ENCODE measurements around the gene PPP1R14C. TPM values are rescaled to one million over a fixed set of nuclear protein-coding genes. Genes with fewer than 3 reads are reported as not detected.

PPP1R14C gene, protein sequence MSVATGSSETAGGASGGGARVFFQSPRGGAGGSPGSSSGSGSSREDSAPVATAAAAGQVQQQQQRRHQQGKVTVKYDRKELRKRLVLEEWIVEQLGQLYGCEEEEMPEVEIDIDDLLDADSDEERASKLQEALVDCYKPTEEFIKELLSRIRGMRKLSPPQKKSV
- 1.7 to 3.2 TPM (median 2.4 TPM) in 5 replicates for total RNA-seq (2022; extraction: Qiagen RNA extraction)

GRCh38 chr6:150142670-150143515 is at the start of gene PPP1R14C:
TSS of gene PPP1R14C (plus strand) at chr6:150143044. CDS start at chr6:150143193, 149 bp downstream.

Other genes with a start within 250 kb of the PPP1R14C start
- gene RAET1E, start 244.9 kb upstream of the PPP1R14C start, total RNA-seq (2022; extraction: Qiagen RNA extraction): 1.8 to 3.5 TPM (median 3.1 TPM) in 5 replicates
- gene RAET1G, start 219.9 kb upstream of the PPP1R14C start, total RNA-seq (2022; extraction: Qiagen RNA extraction): 6.8 to 11.2 TPM (median 9.3 TPM) in 5 replicates
- 2.9 to 3.9 TPM (median 3.4 TPM) in 5 replicates for gene ULBP2, start 201.0 kb upstream of the PPP1R14C start, total RNA-seq (2022; extraction: Qiagen RNA extraction)
- gene ULBP1, start 179.1 kb upstream of the PPP1R14C start, total RNA-seq (2022; extraction: Qiagen RNA extraction): 0.57 to 1.0 TPM (median 0.75 TPM) in 5 replicates
- gene RAET1L, start 117.5 kb upstream of the PPP1R14C start, total RNA-seq (2022; extraction: Qiagen RNA extraction): 0.26 to 0.55 TPM (median 0.41 TPM) in 5 replicates
- 3.7 to 4.2 TPM (median 3.7 TPM) in 5 replicates for gene ULBP3, start 73.9 kb upstream of the PPP1R14C start, total RNA-seq (2022; extraction: Qiagen RNA extraction)
- not detected in 5 replicates for gene IYD, start 226.0 kb downstream of the PPP1R14C start, total RNA-seq (2022; extraction: Qiagen RNA extraction)

All from A549 treated with Mapracorat at 1 μM for 4 hours (cell line).